HL-60 (cell line): ENCODE data around the gene JDP2.

ENCODE experiments used
- DNase-seq, 2 experiments: peaks; one replicate each; pipeline ENCODE4 v3.0.0-alpha.2; 2010 to 2020; ENCODE audit warnings: low read depth in 1 of 2, low spot score in 1 of 2
- H3K27ac ChIP-seq: fragments of 250-450 bp; sonication (Bioruptor Pico); replicated peaks from 2 replicates; pipeline ENCODE4 v1.5.1; 2020; ENCODE audit warnings: mild to moderate bottlenecking, moderate library complexity
- H3K27me3 ChIP-seq: fragments of 250-450 bp; sonication (Bioruptor Pico); 2 replicates; pipeline ENCODE4 v1.5.1; 2021; ENCODE audit warnings: mild to moderate bottlenecking, moderate library complexity; ENCODE audit not compliant: insufficient read depth, poor library complexity, severe bottlenecking
- H3K4me3 ChIP-seq: replicated peaks from 2 replicates; pipeline ENCODE4 v1.5.1; 2011; ENCODE audit warnings: mild to moderate bottlenecking, control low read depth, low read length; ENCODE audit not compliant: insufficient read depth
- CTCF ChIP-seq: IDR thresholded peaks from one replicate; pipeline ENCODE4 v1.5.1; 2011; ENCODE audit warnings: low read length, control low read depth, inconsistent platforms; ENCODE audit not compliant: insufficient read depth
- GABPA ChIP-seq: IDR thresholded peaks from 2 replicates; pipeline ENCODE4 v1.6.1; 2012; ENCODE audit warnings: low read depth
- POLR2AphosphoS5 ChIP-seq: IDR thresholded peaks from 2 replicates; pipeline ENCODE4 v1.6.1; 2012; ENCODE audit warnings: low read depth
- REST ChIP-seq: IDR thresholded peaks from 2 replicates; pipeline ENCODE4 v1.6.1; 2012; ENCODE audit warnings: low read depth; ENCODE audit not compliant: insufficient replicate concordance
- SPI1 ChIP-seq: IDR thresholded peaks from 2 replicates; pipeline ENCODE4 v1.6.1; 2012; ENCODE audit warnings: low read depth, mild to moderate bottlenecking, borderline replicate concordance

JDP2 gene

GRCh38 chr14:75427126-75427481, 718 bp upstream of the JDP2 start:
- Histone ChIP-seq H3K27me3 (no peaks in the 10 kb centered on the region), H3K27ac (peak overlapping the region; percentile 88), H3K4me3 (peak overlapping the region; percentile 44)
- no peak for DNase-seq
- TF ChIP-seq REST (no peak), POLR2AphosphoS5 (no peak), CTCF (no peak), SPI1 (no peak), GABPA (no peak)

- TF ChIP-seq REST: no peak
- TF ChIP-seq POLR2AphosphoS5: peak; percentile 36; the same call in 1 of the 2 replicates
- H3K27me3 ChIP-seq: no peaks in the 10 kb centered on the region
- H3K4me3 ChIP-seq: peak overlapping the region; percentile 49
- H3K27ac ChIP-seq: peak overlapping the region; percentile 78
- DNase-seq: peak in 1 of 2 experiments; percentile 22
Observed at GRCh38 chr14:75428230-75429104, 645 bp downstream of the JDP2 start.

GRCh38 chr14:75429562-75429961, 1.7 kb downstream of the JDP2 start:
- TF ChIP-seq REST: no peak
- no peak for TF ChIP-seq SPI1
- no peak for TF ChIP-seq CTCF
- TF ChIP-seq POLR2AphosphoS5: no peak
- no peak for TF ChIP-seq GABPA
- peak overlapping the region; percentile 49 for H3K4me3 ChIP-seq

More at GRCh38 chr14:75429562-75429961, 1.7 kb downstream of the JDP2 start:
- no peaks in the 10 kb centered on the region for H3K27me3 ChIP-seq
- peak overlapping the region; percentile 78 for H3K27ac ChIP-seq
- DNase-seq: no peak
